T-cell (primary cell): ENCODE measurements around the gene KIFAP3. TPM values are rescaled to one million over a fixed set of nuclear protein-coding genes. Genes with fewer than 3 reads are reported as not detected.
"Not testable (repeated sequence)": the region's sequence is repeated elsewhere in the genome, so short reads cannot be mapped to it uniquely, and the experiment has no call there.

Source experiments
- ATAC-seq, 4 experiments: fragments of 200-7000 bp in 3 of 4; fragments of 150-1000 bp in 1 of 4; cut with Tn5 transposase; replicated peaks in 1 of 4; 1 replicate in 3 of 4; 2 replicates in 1 of 4; pipeline ENCODE4 v1.10.0; 2021; ENCODE audit warnings: moderate library complexity in 3 of 4, mild to moderate bottlenecking in 2 of 4, moderate number of reproducible peaks in 1 of 4
- CTCF ChIA-PET, 2 donors: fragments of 300-600 bp; sonication (Branson Sonifier 250); formaldehyde crosslinking; loops; one replicate each; lab custom pipeline; 2022; ENCODE audit warnings: antibody characterized with exemption in 2 of 2; lab: Charles Lee
- POLR2A ChIA-PET, 2 donors: fragments of 300-600 bp; sonication (Branson Sonifier 250); formaldehyde crosslinking; loops; one replicate each; lab custom pipeline; 2022; ENCODE audit warnings: antibody characterized with exemption in 2 of 2; lab: Charles Lee
- DNase-seq, 35 experiments: peaks; one replicate each; pipeline versions ENCODE4 v3.0.0 to v3.0.0-alpha.2; 2013 to 2023
- H3K27ac ChIP-seq: one replicate; pipeline ENCODE4 v1.5.1; 2013; ENCODE audit warnings: low read length
- H3K27me3 ChIP-seq, 2 experiments: replicated peaks in 1 of 2; 1 replicate in 1 of 2; 2 replicates in 1 of 2; pipeline versions ENCODE4 v1.6.1 to v1.7.0; 2013; ENCODE audit warnings: low read length in 1 of 2, mixed read lengths in 1 of 2; ENCODE audit not compliant: control insufficient read depth in 2 of 2, insufficient read depth in 2 of 2; ENCODE audit errors: extremely low read depth in 1 of 2
- H3K36me3 ChIP-seq, 2 donors: 1 replicate in 1 of 2; 2 replicates in 1 of 2; pipeline versions ENCODE4 v1.6.1 to v1.7.0; 2013; ENCODE audit warnings: low read length in 1 of 2; ENCODE audit not compliant: control insufficient read depth in 2 of 2, insufficient read depth in 1 of 2; ENCODE audit errors: extremely low read depth in 1 of 2
- H3K4me1 ChIP-seq, 2 experiments: 1 replicate in 1 of 2; 2 replicates in 1 of 2; pipeline versions ENCODE4 v1.6.1 to v1.7.0; 2013; ENCODE audit warnings: low read length in 2 of 2, mixed read lengths in 1 of 2; ENCODE audit not compliant: insufficient read depth in 2 of 2, control insufficient read depth in 1 of 2; ENCODE audit errors: extremely low read depth in 1 of 2
- H3K4me3 ChIP-seq, 2 donors: 1 replicate in 1 of 2; 2 replicates in 1 of 2; pipeline versions ENCODE4 v1.5.1 to v1.7.0; 2013; ENCODE audit warnings: mild to moderate bottlenecking in 2 of 2, low read length in 1 of 2, moderate library complexity in 1 of 2; ENCODE audit not compliant: control insufficient read depth in 1 of 2; ENCODE audit errors: extremely low read depth in 1 of 2
- H3K9me3 ChIP-seq: 2 replicates; pipeline ENCODE4 v1.7.0; 2013
- H3K27ac Mint-ChIP-seq, 2 donors: one replicate each; pipeline ENCODE4 v1.8.0; 2020 to 2021; ENCODE audit warnings: mild to moderate bottlenecking in 2 of 2, mixed read lengths in 2 of 2
- H3K27me3 Mint-ChIP-seq, 2 donors: one replicate each; pipeline ENCODE4 v1.8.0; 2021 to 2022; ENCODE audit warnings: mixed read lengths in 2 of 2
- H3K36me3 Mint-ChIP-seq: one replicate; pipeline ENCODE4 v1.8.0; 2021; ENCODE audit warnings: mixed read lengths
- H3K4me1 Mint-ChIP-seq, 3 donors: one replicate each; pipeline ENCODE4 v1.8.0; 2020 to 2022; ENCODE audit warnings: mixed read lengths in 3 of 3, mild to moderate bottlenecking in 1 of 3
- H3K4me3 Mint-ChIP-seq, 3 donors: one replicate each; pipeline ENCODE4 v1.8.0; 2020 to 2022; ENCODE audit warnings: mild to moderate bottlenecking in 3 of 3, mixed read lengths in 3 of 3, moderate library complexity in 3 of 3
- H3K9me3 Mint-ChIP-seq, 3 donors: one replicate each; pipeline ENCODE4 v1.8.0; 2020 to 2022; ENCODE audit warnings: mixed read lengths in 3 of 3
- WGBS: methylation state at CpG from one replicate; pipeline ENCODE4 v1.1.5; 2013; ENCODE audit warnings: missing lambda C conversion rate; ENCODE audit not compliant: insufficient coverage; 5-methylcytosine and 5-hydroxymethylcytosine counted together
- total RNA-seq, 35 experiments: library from RNA in 6 of 35; stranded (reverse) in 6 of 35; fragments of 120-200 nt in 1 of 35; gene quantifications; one replicate each; pipeline versions ENCODE4 v1.2.1 to v1.2.4 and lab custom pipeline; 2013 to 2026

KIFAP3 gene
- total RNA-seq, 5 donors from 2014 or later (not counting 1 experiment from before 2014, with no cell fraction given) = 13.8 to 20.2 (median 16.6) TPM

GRCh38 chr1:170095976-170096748 is 21.7 kb upstream of the KIFAP3 start:
- CTCF ChIA-PET = no interaction called here
- H3K4me3 ChIP-seq = no peak overlapping the region
- H3K9me3 Mint-ChIP-seq = peaks cover 0 to 10% (median 4%) of the 10 kb centered on the region in 3 donors
- H3K36me3 Mint-ChIP-seq = no peaks in the 10 kb centered on the region
- H3K4me3 Mint-ChIP-seq = no peak overlapping the region
- ATAC-seq = no peak
- H3K27me3 Mint-ChIP-seq = peaks cover 20 to 26% of the 10 kb centered on the region in 2 donors
- H3K9me3 ChIP-seq = peaks cover 2% of the 10 kb centered on the region
- no peaks in the 10 kb centered on the region for H3K4me1 Mint-ChIP-seq
- no peaks in the 10 kb centered on the region for H3K36me3 ChIP-seq
- H3K4me1 ChIP-seq = no peaks in the 10 kb centered on the region
- DNase-seq = no peak
- no peak overlapping the region for H3K27ac ChIP-seq
- POLR2A ChIA-PET = no interaction called here
- no peaks in the 10 kb centered on the region for H3K27me3 ChIP-seq
- H3K27ac Mint-ChIP-seq = no peak overlapping the region

- CTCF ChIA-PET = not testable (repeated sequence)
Measured at GRCh38 chr1:170094697-170095616, 20.5 kb upstream of the KIFAP3 start.

GRCh38 chr1:170086399-170087032 is 12.0 kb upstream of the KIFAP3 start:
- Mint-ChIP-seq H3K9me3 (no peaks in the 10 kb centered on the region), H3K4me3 (no peak overlapping the region), H3K36me3 (no peaks in the 10 kb centered on the region), H3K27me3 (peaks cover 5 to 20% of the 10 kb centered on the region in 2 donors), H3K4me1 (no peaks in the 10 kb centered on the region), H3K27ac (no peak overlapping the region)
- no peak overlapping the region for H3K4me3 ChIP-seq
- ATAC-seq (no peak), DNase-seq (no peak)
- no peaks in the 10 kb centered on the region for H3K36me3 ChIP-seq
- H3K27ac ChIP-seq = no peak overlapping the region
- CTCF ChIA-PET = no interaction called here
- POLR2A ChIA-PET = no interaction called here
- no peaks in the 10 kb centered on the region for H3K4me1 ChIP-seq
- H3K27me3 ChIP-seq = peaks cover 0 to 4% of the 10 kb centered on the region in 2 experiments
- H3K9me3 ChIP-seq = no peaks in the 10 kb centered on the region
- no CpG with 5 or more reads among the region's 2 CpGs for WGBS

More at GRCh38 chr1:170094697-170095616, 20.5 kb upstream of the KIFAP3 start:
- 87% methylated on average over 10 of the region's 31 CpGs for WGBS
- H3K9me3 ChIP-seq, H3K9me3 Mint-ChIP-seq, DNase-seq, ATAC-seq, H3K27ac ChIP-seq, H3K4me3 Mint-ChIP-seq, H3K27me3 ChIP-seq, POLR2A ChIA-PET, H3K4me1 Mint-ChIP-seq, H3K4me3 ChIP-seq, H3K36me3 ChIP-seq, H3K4me1 ChIP-seq, H3K27ac Mint-ChIP-seq, H3K36me3 Mint-ChIP-seq: not testable (repeated sequence)
- H3K27me3 Mint-ChIP-seq = peaks cover 19 to 26% of the 10 kb centered on the region in 2 donors

GRCh38 chr1:170085091-170085490 is 10.6 kb upstream of the KIFAP3 start:
- H3K4me3 ChIP-seq = no peak overlapping the region
- ATAC-seq (no peak), DNase-seq (no peak)
- Mint-ChIP-seq H3K27ac (no peak overlapping the region), H3K4me1 (no peaks in the 10 kb centered on the region), H3K9me3 (no peaks in the 10 kb centered on the region), H3K36me3 (no peaks in the 10 kb centered on the region), H3K4me3 (no peak overlapping the region), H3K27me3 (peaks cover 5 to 22% of the 10 kb centered on the region in 2 donors)
- POLR2A ChIA-PET = interaction anchor here in 1 of 2 donors (1.0 kb wide), 1 partner anchor 10 kb away, joined by 3 read pairs; the partner anchor contains the start of gene KIFAP3
- H3K27me3 ChIP-seq = peaks cover 0 to 4% of the 10 kb centered on the region in 2 experiments
- CTCF ChIA-PET = no interaction called here
- H3K9me3 ChIP-seq = no peaks in the 10 kb centered on the region
- H3K36me3 ChIP-seq = no peaks in the 10 kb centered on the region
- WGBS = no CpG with 5 or more reads among the region's 2 CpGs
- no peak overlapping the region for H3K27ac ChIP-seq
- no peaks in the 10 kb centered on the region for H3K4me1 ChIP-seq

- Histone ChIP-seq H3K36me3 (no peaks in the 10 kb centered on the region), H3K9me3 (no peaks in the 10 kb centered on the region), H3K27ac (no peak overlapping the region), H3K4me3 (no peak overlapping the region), H3K4me1 (peaks cover 9 to 11% of the 10 kb centered on the region in 2 experiments), H3K27me3 (peaks cover 0 to 4% of the 10 kb centered on the region in 2 experiments)
- no peak overlapping the region for H3K27ac Mint-ChIP-seq
- no peak for ATAC-seq
- no peaks in the 10 kb centered on the region for H3K36me3 Mint-ChIP-seq
- H3K4me1 Mint-ChIP-seq = peaks cover 21 to 24% (median 22%) of the 10 kb centered on the region in 3 donors
- ChIA-PET POLR2A (no interaction called here), CTCF (interaction anchor here in 1 of 2 donors (0.6 kb wide), 1 partner anchor 36 kb away, joined by 3 read pairs; no protein-coding TSS in a partner anchor)
- peaks cover 7 to 11% of the 10 kb centered on the region in 2 donors for H3K27me3 Mint-ChIP-seq
- no peak overlapping the region for H3K4me3 Mint-ChIP-seq
- peaks cover 0 to 14% (median 6%) of the 10 kb centered on the region in 3 donors for H3K9me3 Mint-ChIP-seq
- no peak for DNase-seq
Measured at GRCh38 chr1:170078610-170079189, 4.2 kb upstream of the KIFAP3 start.

- ATAC-seq = no peak
- Histone ChIP-seq H3K4me1 (peaks cover 9 to 16% of the 10 kb centered on the region in 2 experiments), H3K36me3 (no peaks in the 10 kb centered on the region), H3K9me3 (no peaks in the 10 kb centered on the region), H3K27me3 (peaks cover 0 to 4% of the 10 kb centered on the region in 2 experiments), H3K4me3 (no peak overlapping the region), H3K27ac (no peak overlapping the region)
- ChIA-PET CTCF (no interaction called here), POLR2A (no interaction called here)
- Mint-ChIP-seq H3K27me3 (peaks cover 2 to 3% of the 10 kb centered on the region in 2 donors), H3K9me3 (peaks cover 0 to 14% (median 6%) of the 10 kb centered on the region in 3 donors), H3K27ac (no peak overlapping the region), H3K36me3 (no peaks in the 10 kb centered on the region), H3K4me3 (no peak overlapping the region), H3K4me1 (peaks cover 26 to 29% (median 28%) of the 10 kb centered on the region in 3 donors)
- no CpG with 5 or more reads among the region's 1 CpG for WGBS
- DNase-seq = no peak
Measured at GRCh38 chr1:170077926-170078325, 3.4 kb upstream of the KIFAP3 start.
